Upper lobe of left lung (tissue), 4 donors: ENCODE results near the gene PDXK.

Experiments used
- CTCF ChIP-seq, 6 experiments: fragments of 450-650 bp in 4 of 6; fragments of 200-600 bp in 2 of 6; sonication (generic) in 2 of 6; IDR thresholded peaks; one replicate each; pipeline ENCODE4 v1.5.1; 2016 to 2019; ENCODE audit warnings: antibody characterized with exemption in 6 of 6
- POLR2A ChIP-seq, 4 donors: fragments of 450-650 bp; IDR thresholded peaks; one replicate each; pipeline ENCODE4 v1.5.1; 2016 to 2017; ENCODE audit warnings: antibody characterized with exemption in 4 of 4, mild to moderate bottlenecking in 2 of 4
- POLR2AphosphoS5 ChIP-seq, 2 donors: sonication (generic); formaldehyde crosslinking; IDR thresholded peaks; one replicate each; pipeline ENCODE4 v1.5.1; 2017; ENCODE audit warnings: antibody characterized with exemption in 2 of 2

GRCh38 chr21:43764576-43765495 is 45.9 kb downstream of the PDXK start:
- TF ChIP-seq CTCF (IDR thresholded peaks at IDR 0.05) (no peak), POLR2A (IDR thresholded peaks at IDR 0.05) (no peak), POLR2AphosphoS5 (IDR thresholded peaks at IDR 0.05) (no peak)
